CD14-positive monocyte (primary cell): Measurements from ENCODE around the gene THRAP3. TPM values are rescaled to one million over a fixed set of nuclear protein-coding genes. Genes with fewer than 3 reads are reported as not detected.

Experiments
- DNase-seq, 3 donors: peaks; one replicate each; pipeline ENCODE4 v3.0.0-alpha.2; 2011 to 2022
- H2AFZ ChIP-seq: 2 replicates; pipeline ENCODE4 v1.6.0; 2012; ENCODE audit warnings: mild to moderate bottlenecking, low read depth, low read length, inconsistent platforms; ENCODE audit not compliant: insufficient read depth, poor library complexity, severe bottlenecking
- H3K27ac ChIP-seq, 2 donors: 1 replicate in 1 of 2; 2 replicates in 1 of 2; pipeline ENCODE4 v1.5.1; 2012 to 2013; ENCODE audit warnings: low read length in 2 of 2, control low read depth in 1 of 2, inconsistent platforms in 1 of 2, low read depth in 1 of 2, mild to moderate bottlenecking in 1 of 2
- H3K27me3 ChIP-seq, 2 donors: one replicate each; pipeline versions ENCODE4 v1.6.0 to v1.6.1; 2011 to 2013; ENCODE audit warnings: low read length in 2 of 2; ENCODE audit not compliant: control insufficient read depth in 2 of 2, insufficient read depth in 2 of 2
- H3K36me3 ChIP-seq, 2 donors: replicated peaks in 1 of 2; 1 replicate in 1 of 2; 2 replicates in 1 of 2; pipeline versions ENCODE4 v1.5.1 to v1.6.1; 2012 to 2013; ENCODE audit warnings: low read length in 2 of 2, control low read depth in 1 of 2, inconsistent platforms in 1 of 2, mild to moderate bottlenecking in 1 of 2; ENCODE audit not compliant: insufficient read depth in 2 of 2, control insufficient read depth in 1 of 2
- H3K4me1 ChIP-seq, 2 donors: 1 replicate in 1 of 2; 2 replicates in 1 of 2; pipeline versions ENCODE4 v1.5.1 to v1.6.1; 2012 to 2013; ENCODE audit warnings: low read length in 2 of 2, control low read depth in 1 of 2, inconsistent platforms in 1 of 2, mild to moderate bottlenecking in 1 of 2, moderate library complexity in 1 of 2; ENCODE audit not compliant: insufficient read depth in 2 of 2, control insufficient read depth in 1 of 2
- H3K4me2 ChIP-seq: replicated peaks from 2 replicates; pipeline ENCODE3; 2012; ENCODE audit warnings: low read length, moderate library complexity, mild to moderate bottlenecking; ENCODE audit not compliant: poor library complexity, severe bottlenecking; ENCODE audit errors: extremely low read depth
- H3K4me3 ChIP-seq, 3 experiments: fragments of 200-600 bp in 1 of 3; sonication (generic) in 1 of 3; replicated peaks in 1 of 3; 1 replicate in 2 of 3; 2 replicates in 1 of 3; pipeline ENCODE4 v1.5.1; 2011 to 2013; ENCODE audit warnings: low read length in 3 of 3, mild to moderate bottlenecking in 3 of 3, control low read depth in 2 of 3, low read depth in 2 of 3, inconsistent platforms in 1 of 3, moderate library complexity in 1 of 3
- H3K79me2 ChIP-seq: 2 replicates; pipeline ENCODE4 v1.6.0; 2012; ENCODE audit warnings: mild to moderate bottlenecking, control low read depth, inconsistent platforms, low read length, moderate library complexity; ENCODE audit not compliant: insufficient read depth
- H3K9ac ChIP-seq: 2 replicates; pipeline ENCODE4 v1.6.0; 2017; ENCODE audit warnings: low read length, mild to moderate bottlenecking; ENCODE audit not compliant: insufficient read depth, poor library complexity, severe bottlenecking
- H3K9me3 ChIP-seq, 2 donors: replicated peaks in 1 of 2; 1 replicate in 1 of 2; 2 replicates in 1 of 2; pipeline versions ENCODE4 v1.5.1 to v1.6.1; 2012 to 2013; ENCODE audit warnings: low read length in 2 of 2, control low read depth in 1 of 2; ENCODE audit not compliant: control insufficient read depth in 1 of 2, insufficient read depth in 1 of 2
- H4K20me1 ChIP-seq: 2 replicates; pipeline ENCODE4 v1.6.0; 2012; ENCODE audit warnings: mild to moderate bottlenecking, low read length, control low read depth, moderate library complexity; ENCODE audit not compliant: insufficient read depth
- H3K27ac Mint-ChIP-seq, 7 donors: one replicate each; pipeline ENCODE4 v1.8.0; 2020; ENCODE audit warnings: mild to moderate bottlenecking in 7 of 7, mixed read lengths in 7 of 7, moderate library complexity in 6 of 7, inconsistent platforms in 2 of 7
- H3K27me3 Mint-ChIP-seq, 3 donors: one replicate each; pipeline ENCODE4 v1.8.0; 2021 to 2022; ENCODE audit warnings: low read depth in 3 of 3, mild to moderate bottlenecking in 3 of 3, mixed read lengths in 3 of 3, moderate library complexity in 3 of 3, inconsistent platforms in 1 of 3
- H3K36me3 Mint-ChIP-seq, 2 donors: one replicate each; pipeline ENCODE4 v1.8.0; 2020; ENCODE audit warnings: mixed read lengths in 2 of 2, inconsistent platforms in 1 of 2, mild to moderate bottlenecking in 1 of 2
- H3K4me1 Mint-ChIP-seq: one replicate; pipeline ENCODE4 v1.8.0; 2020; ENCODE audit warnings: mild to moderate bottlenecking, mixed read lengths
- H3K4me3 Mint-ChIP-seq, 2 donors: one replicate each; pipeline ENCODE4 v1.8.0; 2020; ENCODE audit warnings: mild to moderate bottlenecking in 2 of 2, mixed read lengths in 2 of 2, moderate library complexity in 1 of 2
- H3K9me3 Mint-ChIP-seq, 7 donors: one replicate each; pipeline ENCODE4 v1.8.0; 2020 to 2022; ENCODE audit warnings: mixed read lengths in 7 of 7, mild to moderate bottlenecking in 6 of 7, moderate library complexity in 6 of 7, inconsistent platforms in 2 of 7
- WGBS: methylation state at CpG from one replicate; pipeline ENCODE4 v1.1.5; 2013; ENCODE audit warnings: missing lambda C conversion rate; ENCODE audit not compliant: insufficient coverage; 5-methylcytosine and 5-hydroxymethylcytosine counted together
- intact Hi-C, 2 donors: fragments of 100-400 bp; cut with micrococcal nuclease; formaldehyde crosslinking; loops; one replicate each; pipeline versions ENCODE4 v1.15.0 to v1.15.1; 2023
- polyA plus RNA-seq, 3 donors: library from polyadenylated mRNA; depleted of rRNA in 1 of 3; unstranded in 2 of 3; stranded (reverse) in 1 of 3; fragments of 300-500 nt in 2 of 3; fragments of >200 nt in 1 of 3; fragmentation: Illumina TruSeq in 2 of 3; gene quantifications; 1 replicate in 2 of 3; 2 replicates in 1 of 3; pipeline ENCODE4 v1.2.3, GENCODE V29; 2012 to 2021
- TF ChIP-seq, protein P1 (sequence below): fragments of 200-600 bp; IDR thresholded peaks from one replicate; pipeline ENCODE4 v1.8.0; 2022; ENCODE audit warnings: antibody characterized with exemption, mild to moderate bottlenecking

THRAP3 gene
- polyA plus RNA-seq, 3 donors, result 30.1 to 63.4 (median 35.7) TPM

DNA sequence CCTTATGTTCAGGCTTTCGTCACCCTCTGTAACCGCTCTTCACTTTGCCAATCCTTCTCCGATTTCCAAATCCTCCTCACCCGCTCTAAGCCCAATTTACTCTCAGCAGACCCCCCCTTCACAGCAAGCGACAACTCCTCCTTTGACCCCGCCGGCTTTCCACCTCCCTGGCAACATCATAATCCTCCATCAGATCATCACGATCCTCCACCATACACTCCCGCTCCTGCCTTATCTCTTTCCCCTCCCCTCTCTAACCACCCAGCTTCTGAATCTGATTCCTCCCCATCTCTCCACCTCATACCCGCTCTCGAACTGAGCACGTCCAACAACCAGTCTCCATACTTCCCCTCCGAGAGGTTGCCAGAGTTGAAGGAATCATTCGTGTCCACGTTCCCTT lies 106.7 kb downstream of the THRAP3 start:
- no peaks in the 10 kb centered on the region for H3K36me3 ChIP-seq
- H3K27ac Mint-ChIP-seq, result peak overlapping the region in 1 of 7 donors; percentile 54
- no peak for DNase-seq

DNA sequence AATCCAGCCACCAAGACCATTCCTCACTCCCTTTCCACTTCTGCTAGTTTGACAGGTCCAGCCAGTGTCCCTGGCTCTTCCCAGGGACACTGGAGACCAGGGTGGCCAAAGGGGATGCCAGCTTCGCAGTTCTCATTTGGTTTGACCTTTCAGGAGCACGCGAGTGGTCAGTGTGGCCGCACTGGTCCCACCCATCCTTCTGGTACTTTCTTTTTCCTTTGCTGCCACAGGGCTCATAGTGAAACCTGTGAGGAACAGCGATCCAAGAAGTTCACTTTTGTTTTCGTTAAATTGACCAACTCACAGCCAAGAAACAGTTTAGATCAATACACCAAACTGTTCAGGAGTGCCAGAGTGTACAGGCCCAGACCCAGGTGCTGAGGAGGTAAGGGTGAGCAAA lies 113.6 kb downstream of the THRAP3 start:
- H3K79me2 ChIP-seq, result no peaks in the 10 kb centered on the region
- TF ChIP-seq, protein P1, sequence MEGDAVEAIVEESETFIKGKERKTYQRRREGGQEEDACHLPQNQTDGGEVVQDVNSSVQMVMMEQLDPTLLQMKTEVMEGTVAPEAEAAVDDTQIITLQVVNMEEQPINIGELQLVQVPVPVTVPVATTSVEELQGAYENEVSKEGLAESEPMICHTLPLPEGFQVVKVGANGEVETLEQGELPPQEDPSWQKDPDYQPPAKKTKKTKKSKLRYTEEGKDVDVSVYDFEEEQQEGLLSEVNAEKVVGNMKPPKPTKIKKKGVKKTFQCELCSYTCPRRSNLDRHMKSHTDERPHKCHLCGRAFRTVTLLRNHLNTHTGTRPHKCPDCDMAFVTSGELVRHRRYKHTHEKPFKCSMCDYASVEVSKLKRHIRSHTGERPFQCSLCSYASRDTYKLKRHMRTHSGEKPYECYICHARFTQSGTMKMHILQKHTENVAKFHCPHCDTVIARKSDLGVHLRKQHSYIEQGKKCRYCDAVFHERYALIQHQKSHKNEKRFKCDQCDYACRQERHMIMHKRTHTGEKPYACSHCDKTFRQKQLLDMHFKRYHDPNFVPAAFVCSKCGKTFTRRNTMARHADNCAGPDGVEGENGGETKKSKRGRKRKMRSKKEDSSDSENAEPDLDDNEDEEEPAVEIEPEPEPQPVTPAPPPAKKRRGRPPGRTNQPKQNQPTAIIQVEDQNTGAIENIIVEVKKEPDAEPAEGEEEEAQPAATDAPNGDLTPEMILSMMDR, result no peak
- no peak overlapping the region for H3K27ac Mint-ChIP-seq
- peaks cover 13 to 16% of the 10 kb centered on the region in 2 donors for H3K4me1 ChIP-seq
- peaks cover 19% of the 10 kb centered on the region for H3K4me1 Mint-ChIP-seq
- 96% methylated on average over 4 of the region's 6 CpGs for WGBS
- H3K9ac ChIP-seq, result no peak overlapping the region
- H4K20me1 ChIP-seq, result peaks cover 42% of the 10 kb centered on the region
- no peak overlapping the region for H3K27ac ChIP-seq
- no peaks in the 10 kb centered on the region for H3K27me3 ChIP-seq
- H3K9me3 Mint-ChIP-seq, result peaks cover 0 to 2% (median 0%) of the 10 kb centered on the region in 7 donors
- H3K4me3 ChIP-seq, result no peak overlapping the region
- H3K27me3 Mint-ChIP-seq, result peaks cover 0 to 1% (median 1%) of the 10 kb centered on the region in 3 donors
- no peak overlapping the region for H3K4me2 ChIP-seq
- no peak for DNase-seq
- H2AFZ ChIP-seq, result no peak overlapping the region
- peaks cover 26 to 32% of the 10 kb centered on the region in 2 donors for H3K36me3 Mint-ChIP-seq
- H3K4me3 Mint-ChIP-seq, result no peak overlapping the region
- H3K9me3 ChIP-seq, result no peaks in the 10 kb centered on the region
- H3K36me3 ChIP-seq, result peaks cover 27 to 34% of the 10 kb centered on the region in 2 donors
- intact Hi-C loops, result no loop called here

More for the DNA sequence above, 106.7 kb downstream of the THRAP3 start:
- Histone ChIP-seq H4K20me1 (no peaks in the 10 kb centered on the region), H3K9ac (no peak overlapping the region), H3K27me3 (no peaks in the 10 kb centered on the region), H3K79me2 (no peaks in the 10 kb centered on the region), H3K4me2 (no peak overlapping the region), H3K4me3 (no peak overlapping the region), H3K9me3 (no peaks in the 10 kb centered on the region), H3K4me1 (peaks cover 4 to 10% of the 10 kb centered on the region in 2 donors), H3K27ac (no peak overlapping the region), H2AFZ (no peak overlapping the region)
- TF ChIP-seq, protein P1, result no peak
- 94% methylated on average over 15 of the region's 15 CpGs for WGBS
- Mint-ChIP-seq H3K27me3 (peaks cover 9 to 11% (median 10%) of the 10 kb centered on the region in 3 donors), H3K36me3 (no peaks in the 10 kb centered on the region), H3K4me1 (peaks cover 9% of the 10 kb centered on the region), H3K4me3 (no peak overlapping the region), H3K9me3 (peaks cover 0 to under 1% (median 0%) of the 10 kb centered on the region in 7 donors)
- intact Hi-C loops, result no loop called here
